Effector CD4-positive, alpha-beta T cell (primary cell): ENCODE measurements around the gene GAS7.

ENCODE experiments used
- DNase-seq: peaks from one replicate; pipeline ENCODE4 v3.0.0-alpha.2; 2020

Gene GAS7

DNA sequence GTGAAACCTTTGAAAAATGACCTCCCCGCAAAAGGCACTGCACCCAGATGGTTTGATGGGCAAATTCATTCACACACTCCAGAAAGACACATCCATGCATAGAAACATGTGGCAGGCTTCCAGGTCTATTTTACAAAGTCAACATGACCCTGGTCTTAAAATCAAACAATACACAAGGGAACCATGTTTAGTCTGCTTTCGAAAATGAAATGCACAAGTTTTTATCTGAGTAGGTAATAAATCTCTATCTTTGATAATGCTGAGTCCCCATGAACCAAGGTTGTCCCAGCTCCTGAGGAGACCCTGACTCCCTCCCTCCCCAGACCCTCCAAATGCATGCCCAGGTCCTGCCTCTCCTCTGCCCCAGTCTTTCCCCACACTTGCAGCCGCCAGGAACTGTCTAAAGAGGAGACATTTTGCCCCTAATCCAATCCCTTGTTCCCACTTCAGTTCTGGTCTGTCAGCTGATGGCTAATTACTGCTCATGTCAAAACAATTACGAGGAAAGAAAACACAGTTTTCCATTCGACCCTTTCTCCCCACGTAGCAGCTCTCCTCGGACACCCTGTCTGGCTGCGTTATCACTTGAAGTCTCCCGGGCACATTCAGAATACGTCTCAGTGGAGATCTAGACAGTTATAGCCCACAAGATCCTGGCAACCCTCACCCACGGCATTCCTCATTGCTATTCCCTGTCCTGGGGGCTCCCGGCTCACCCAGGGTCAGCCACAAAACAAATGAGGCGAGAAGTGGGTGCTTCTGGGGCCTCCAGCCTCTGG lies 224.5 kb downstream of the GAS7 start:
- no peak for DNase-seq

- no peak for DNase-seq
Measured at GRCh38 chr17:9971991-9972390, 226.4 kb downstream of the GAS7 start.

- no peak for DNase-seq
Measured at GRCh38 chr17:9969301-9969935, 229.0 kb downstream of the GAS7 start.

DNA sequence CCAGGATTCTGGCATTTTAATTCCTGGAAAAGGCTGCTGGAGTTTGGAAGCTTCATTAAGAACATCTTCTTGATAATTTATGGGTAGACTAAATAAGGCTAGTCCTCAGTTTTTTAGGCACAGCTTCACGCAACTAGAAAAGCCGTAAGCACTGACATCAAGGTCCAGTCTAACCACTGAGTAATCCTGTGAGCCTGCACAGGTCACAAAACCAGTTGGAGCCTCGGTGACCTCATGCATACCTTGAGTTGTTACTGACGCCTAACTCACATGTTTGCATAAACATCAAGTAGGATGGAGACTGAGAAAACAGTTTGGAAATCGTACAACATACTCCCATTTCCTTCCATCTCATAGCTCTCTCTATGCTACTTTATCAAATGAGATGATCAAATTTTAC lies 229.5 kb downstream of the GAS7 start:
- no peak for DNase-seq

GRCh38 chr17:9968008-9968407 lies 230.4 kb downstream of the GAS7 start:
- DNase-seq, result no peak

GRCh38 chr17:9959377-9959981 lies 238.9 kb downstream of the GAS7 start:
- no peak for DNase-seq

- no peak for DNase-seq
Measured at GRCh38 chr17:9958586-9959281, 239.7 kb downstream of the GAS7 start.

GRCh38 chr17:9957244-9957643 lies 241.2 kb downstream of the GAS7 start:
- DNase-seq, result no peak

DNA sequence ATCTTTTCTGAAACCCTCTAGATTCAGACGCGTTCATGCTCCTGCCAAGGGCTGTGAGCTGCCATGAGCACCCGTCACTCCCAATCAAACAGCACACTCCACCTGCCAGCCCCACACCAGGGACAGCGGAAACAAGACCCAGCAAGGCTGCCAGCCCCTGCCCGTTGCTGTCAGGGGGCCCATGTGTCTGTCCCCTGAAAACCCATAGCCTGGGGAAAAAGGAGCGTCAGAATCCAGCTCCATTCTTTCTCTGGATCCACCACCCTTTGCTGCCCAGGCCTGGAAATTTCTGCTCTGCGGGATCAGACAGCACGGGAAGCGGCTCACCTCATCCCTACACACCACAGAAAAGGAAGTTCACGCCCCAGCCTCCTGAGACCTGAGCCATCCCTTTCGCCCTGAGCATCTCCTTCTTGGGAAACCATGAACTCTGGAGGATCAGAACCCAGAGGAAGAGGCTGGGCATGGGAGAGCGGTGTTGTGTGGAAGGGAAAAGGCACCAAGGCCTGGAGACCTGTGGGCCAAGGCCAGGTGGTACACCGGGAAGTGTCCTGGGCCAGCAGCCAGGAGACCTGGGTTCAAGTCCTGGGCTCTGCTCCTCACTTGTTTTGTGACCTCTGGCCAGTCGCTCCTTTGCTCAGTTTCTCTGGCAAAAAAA lies 241.8 kb downstream of the GAS7 start:
- DNase-seq, result no peak

GRCh38 chr17:9953492-9953891 lies 244.9 kb downstream of the GAS7 start:
- DNase-seq, result no peak

DNA sequence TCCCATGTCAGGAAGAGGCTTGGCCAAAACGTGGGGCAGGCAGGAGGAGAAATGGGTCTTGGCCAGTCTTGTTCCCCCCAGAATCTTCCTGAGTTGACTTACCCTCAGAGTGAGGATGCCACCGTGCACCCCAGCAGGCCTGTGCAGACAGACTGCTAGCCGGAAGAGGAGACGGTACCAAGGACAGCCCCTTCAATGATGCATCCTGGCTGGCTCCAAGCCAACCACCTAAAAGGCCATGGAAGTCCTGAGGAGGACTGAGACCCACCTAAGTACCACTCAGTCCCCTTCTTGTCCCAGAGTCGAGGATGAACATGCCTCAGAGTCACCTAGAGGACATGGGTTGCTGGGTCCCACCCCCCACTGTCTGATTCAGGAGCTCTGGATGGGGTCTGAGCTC lies 246.6 kb downstream of the GAS7 start:
- no peak for DNase-seq

DNA sequence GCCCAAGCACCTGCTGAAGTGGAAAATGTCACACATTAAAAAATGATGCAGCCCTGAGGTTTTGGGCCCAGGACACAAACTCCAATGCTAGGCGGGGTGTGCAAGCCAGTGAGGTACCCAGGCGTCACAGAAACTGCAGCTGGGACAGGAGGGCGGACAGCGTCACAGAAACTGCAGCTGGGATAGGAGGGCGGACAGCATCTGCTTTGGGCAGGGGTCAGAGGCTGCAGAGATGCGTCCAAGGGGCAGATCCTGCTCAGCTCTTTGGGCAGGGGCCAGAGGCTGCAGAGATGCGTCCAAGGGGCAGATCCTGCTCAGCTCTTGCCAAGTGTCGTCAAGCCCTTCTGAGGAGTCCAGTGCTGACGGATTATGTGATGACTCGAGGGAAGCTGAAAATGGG lies 249.5 kb downstream of the GAS7 start:
- DNase-seq, result no peak

DNA sequence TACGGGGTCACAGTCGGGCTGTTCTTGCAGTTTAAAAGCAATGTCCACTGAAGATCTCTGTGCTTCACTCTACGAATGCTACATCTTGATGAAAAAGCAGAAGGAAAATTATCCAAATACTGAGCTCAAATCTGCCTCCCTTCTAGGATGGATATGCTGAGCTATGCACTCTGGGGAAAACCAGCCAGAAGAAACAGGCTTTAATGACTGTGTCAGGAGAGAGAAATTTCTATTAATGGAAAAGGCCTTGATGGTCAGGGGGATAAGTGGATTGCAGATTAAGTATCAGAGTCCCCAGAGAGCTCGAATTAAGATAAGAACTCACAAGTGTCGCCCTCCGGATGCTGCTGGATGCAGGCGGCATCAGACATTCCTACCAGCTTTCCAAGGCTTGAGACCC lies 253.7 kb downstream of the GAS7 start:
- no peak for DNase-seq

- DNase-seq, result no peak
Measured at GRCh38 chr17:9943343-9943742, 255.1 kb downstream of the GAS7 start.

- DNase-seq, result no peak
Measured at GRCh38 chr17:9942885-9943284, 255.5 kb downstream of the GAS7 start.

GRCh38 chr17:9941305-9941704 lies 257.1 kb downstream of the GAS7 start:
- DNase-seq, result no peak

- DNase-seq, result no peak
Measured at GRCh38 chr17:9940841-9941240, 257.6 kb downstream of the GAS7 start.

GRCh38 chr17:9938764-9939163 lies 259.6 kb downstream of the GAS7 start:
- DNase-seq, result no peak

DNA sequence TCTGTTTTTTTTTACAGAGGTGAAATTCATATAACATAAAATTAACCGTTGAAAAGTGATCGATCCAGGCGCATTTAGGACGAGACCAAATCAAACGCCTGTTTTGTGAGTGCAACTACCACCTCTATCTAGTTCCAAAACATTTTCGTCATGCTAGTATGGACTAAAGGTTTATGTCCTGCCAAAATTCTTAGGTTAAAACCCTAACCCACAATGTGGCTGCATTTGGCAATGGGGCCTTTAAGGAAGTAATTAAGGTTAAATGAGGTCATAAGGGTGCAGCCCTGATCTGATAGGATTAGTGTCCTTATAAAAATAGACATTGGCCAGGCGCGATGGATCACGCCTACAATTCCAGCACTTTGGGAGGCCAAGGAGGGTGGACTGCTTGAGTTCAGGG lies 260.5 kb downstream of the GAS7 start:
- no peak for DNase-seq

DNA sequence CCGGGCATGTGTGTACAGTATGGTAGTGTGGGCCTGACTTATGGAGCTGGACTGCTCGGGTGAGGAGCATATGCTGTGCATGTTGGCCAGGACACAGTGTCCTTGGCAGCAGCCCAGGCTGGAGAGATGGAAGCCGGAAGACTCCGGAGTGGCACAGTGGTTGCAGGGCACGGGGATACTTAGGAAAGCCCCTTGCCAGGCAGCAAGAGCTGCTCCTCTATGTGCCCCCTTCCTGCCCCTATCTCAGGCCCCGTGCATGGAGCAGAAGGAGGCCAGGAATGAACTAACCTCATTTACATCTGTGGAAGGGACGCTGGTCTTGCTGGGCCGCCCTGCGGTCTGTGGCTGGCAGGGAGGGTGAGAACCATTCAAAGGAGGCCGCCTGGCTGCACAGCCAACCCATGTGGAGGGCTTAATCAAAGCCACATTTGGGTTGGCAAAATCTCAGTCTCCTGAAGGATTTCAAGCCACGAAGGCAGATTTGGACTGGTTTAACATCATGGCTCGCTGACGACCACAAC lies 261.1 kb downstream of the GAS7 start:
- no peak for DNase-seq

GRCh38 chr17:9936095-9936494 lies 262.3 kb downstream of the GAS7 start:
- no peak for DNase-seq

DNA sequence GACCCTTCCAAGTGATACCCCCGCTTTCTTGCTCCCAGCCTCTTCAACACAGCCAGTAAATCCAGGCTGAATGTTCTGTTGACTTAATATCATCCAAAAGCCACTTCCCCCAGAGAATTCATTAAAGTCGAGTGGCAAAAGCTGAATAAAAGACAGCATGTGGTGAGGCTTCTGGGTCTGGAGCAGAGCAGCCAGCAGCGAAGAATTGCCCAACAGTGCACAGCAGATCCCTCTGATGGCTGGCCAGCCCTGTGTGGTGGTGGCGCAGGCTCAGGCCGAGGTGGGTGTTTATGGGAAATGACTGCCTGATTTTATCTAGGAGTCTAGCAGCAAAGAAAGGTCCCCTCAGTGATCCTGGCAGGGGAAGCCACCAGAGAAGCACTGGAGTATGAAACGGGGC lies 263.0 kb downstream of the GAS7 start:
- no peak for DNase-seq

DNA sequence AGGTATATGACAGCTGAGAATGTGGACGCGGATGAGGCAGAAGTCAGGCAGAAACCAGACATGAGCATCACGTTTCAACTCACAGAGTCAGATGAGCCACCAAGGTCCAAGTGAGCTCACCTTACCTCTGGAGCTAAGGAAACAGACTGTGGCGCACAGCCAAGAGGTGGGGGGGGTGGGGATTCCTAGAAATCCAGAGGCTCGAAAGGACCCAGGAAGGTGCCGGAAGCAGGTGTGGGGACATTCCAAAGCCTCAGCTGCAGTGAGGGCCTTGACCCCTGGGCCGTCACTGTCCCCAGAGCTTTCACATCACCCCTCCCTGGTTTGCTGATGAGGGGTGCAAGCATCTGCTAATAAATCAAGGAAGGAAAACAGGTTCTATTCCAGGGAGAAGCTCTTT lies 264.1 kb downstream of the GAS7 start:
- no peak for DNase-seq
